22Rv1 (cell line): ENCODE measurements around the gene EFCAB8.

ENCODE experiments used
- H3K27ac ChIP-seq: fragments of 450-650 bp; 2 replicates; pipeline ENCODE4 v1.5.1; 2017
- CTCF ChIP-seq: fragments of 450-650 bp; IDR thresholded peaks from 2 replicates; pipeline ENCODE4 v1.5.1; 2017; ENCODE audit warnings: mild to moderate bottlenecking
- ZFX ChIP-seq: fragments of 450-650 bp; IDR thresholded peaks from 2 replicates; pipeline ENCODE4 v1.6.1; 2017; ENCODE audit warnings: antibody characterized with exemption, borderline replicate concordance

Gene EFCAB8

GRCh38 chr20:33002087-33002808, 143.5 kb downstream of the EFCAB8 start:
- no peak for TF ChIP-seq CTCF
- TF ChIP-seq ZFX: no peak
- no peak overlapping the region for H3K27ac ChIP-seq

- TF ChIP-seq CTCF: no peak
- TF ChIP-seq ZFX: no peak
- no peak within 1 kb of the TSS for H3K27ac ChIP-seq
Measured at GRCh38 chr20:33004141-33004751, 145.5 kb downstream of the EFCAB8 start, which contains the start of gene SUN5. TSS of gene SUN5 (minus strand) at chr20:33004433. CDS start at chr20:33004340, 93 bp downstream.

- TF ChIP-seq CTCF (peak; percentile 68), ZFX (no peak)
- H3K27ac ChIP-seq: no peak overlapping the region
Measured at GRCh38 chr20:33005132-33005566, 146.4 kb downstream of the EFCAB8 start.

GRCh38 chr20:33005908-33006775, 147.4 kb downstream of the EFCAB8 start:
- TF ChIP-seq CTCF (no peak), ZFX (no peak)
- no peak overlapping the region for H3K27ac ChIP-seq

- H3K27ac ChIP-seq: no peak overlapping the region
- no peak for TF ChIP-seq CTCF
- TF ChIP-seq ZFX: no peak
Measured at GRCh38 chr20:33006776-33007375, 148.2 kb downstream of the EFCAB8 start.

GRCh38 chr20:33007376-33008335, 148.9 kb downstream of the EFCAB8 start, which contains the start of gene BPIFB2:
TSS of gene BPIFB2 (plus strand) at chr20:33007704. CDS start at chr20:33008575, 871 bp downstream.
- H3K27ac ChIP-seq: no peak within 1 kb of the TSS
- TF ChIP-seq CTCF: no peak
- no peak for TF ChIP-seq ZFX
